ENCODE measurements around the gene NXPH2.
A peak's percentile ranks its signal among the peaks of the same experiment; 100 is the strongest.

Gene NXPH2

GRCh38 chr2:138779781-138780445, at the start of gene NXPH2:
Gene NXPH2, minus strand, starts transcription at chr2:138780390. Its CDS starts 149 bp downstream, at chr2:138780241.
- Mint-ChIP-seq H3K4me1 (no peaks in the 10 kb centered on the region), H3K27ac (ENCODE audit: low read depth) (no peak within 1 kb of the TSS), H3K4me3 (no peak within 1 kb of the TSS), H3K27me3 (peaks cover 42% of the 10 kb centered on the region), H3K36me3 (ENCODE audit: insufficient read depth) (no peaks in the 10 kb centered on the region), H3K9me3 (no peaks in the 10 kb centered on the region)
- ATAC-seq (replicated peaks; ENCODE audit: extremely low read depth, poor library complexity, severe bottlenecking) (no peak), DNase-seq (ENCODE audit: low spot score in 2 of 2) (no peak)

GRCh38 chr2:138829326-138829919, 49.2 kb upstream of the NXPH2 start:
- no peak overlapping the region for H3K4me3 Mint-ChIP-seq
- H3K9me3 Mint-ChIP-seq = no peaks in the 10 kb centered on the region
- H3K27me3 Mint-ChIP-seq = peaks cover 12% of the 10 kb centered on the region
- DNase-seq (ENCODE audit: low spot score in 2 of 2) (no peak), ATAC-seq (replicated peaks; ENCODE audit: extremely low read depth, poor library complexity, severe bottlenecking) (no peak)
- peaks cover under 1% of the 10 kb centered on the region for H3K36me3 Mint-ChIP-seq (ENCODE audit: insufficient read depth)
- no peak overlapping the region for H3K27ac Mint-ChIP-seq (ENCODE audit: low read depth)
- no peaks in the 10 kb centered on the region for H3K4me1 Mint-ChIP-seq

- H3K4me1 Mint-ChIP-seq = no peaks in the 10 kb centered on the region
- H3K36me3 Mint-ChIP-seq (ENCODE audit: insufficient read depth) = peaks cover 1% of the 10 kb centered on the region
- no peak for DNase-seq (ENCODE audit: low spot score in 2 of 2)
- peaks cover 21% of the 10 kb centered on the region for H3K27me3 Mint-ChIP-seq
- no peak overlapping the region for H3K4me3 Mint-ChIP-seq
- no peaks in the 10 kb centered on the region for H3K9me3 Mint-ChIP-seq
- H3K27ac Mint-ChIP-seq (ENCODE audit: low read depth) = no peak overlapping the region
- ATAC-seq (replicated peaks; ENCODE audit: extremely low read depth, poor library complexity, severe bottlenecking) = peak; percentile 58
These were observed 47.4 kb upstream of the NXPH2 start for GRCh38 chr2:138827426-138828054.

GRCh38 chr2:138823666-138824065, 43.5 kb upstream of the NXPH2 start:
- Mint-ChIP-seq H3K27ac (ENCODE audit: low read depth) (no peak overlapping the region), H3K9me3 (no peaks in the 10 kb centered on the region), H3K27me3 (peaks cover 30% of the 10 kb centered on the region), H3K4me1 (no peaks in the 10 kb centered on the region), H3K36me3 (ENCODE audit: insufficient read depth) (peaks cover 1% of the 10 kb centered on the region), H3K4me3 (no peak overlapping the region)
- ATAC-seq (replicated peaks; ENCODE audit: extremely low read depth, poor library complexity, severe bottlenecking) = no peak
- DNase-seq (ENCODE audit: low spot score in 2 of 2) = no peak

GRCh38 chr2:138819964-138820363, 39.8 kb upstream of the NXPH2 start:
- DNase-seq (ENCODE audit: low spot score in 2 of 2) (no peak), ATAC-seq (replicated peaks; ENCODE audit: extremely low read depth, poor library complexity, severe bottlenecking) (no peak)
- Mint-ChIP-seq H3K4me3 (no peak overlapping the region), H3K9me3 (no peaks in the 10 kb centered on the region), H3K4me1 (no peaks in the 10 kb centered on the region), H3K36me3 (ENCODE audit: insufficient read depth) (peaks cover 1% of the 10 kb centered on the region), H3K27ac (ENCODE audit: low read depth) (no peak overlapping the region), H3K27me3 (peaks cover 39% of the 10 kb centered on the region)

GRCh38 chr2:138818556-138818955, 38.4 kb upstream of the NXPH2 start:
- no peaks in the 10 kb centered on the region for H3K9me3 Mint-ChIP-seq
- H3K36me3 Mint-ChIP-seq (ENCODE audit: insufficient read depth) = no peaks in the 10 kb centered on the region
- H3K27me3 Mint-ChIP-seq = peaks cover 35% of the 10 kb centered on the region
- no peak for DNase-seq (ENCODE audit: low spot score in 2 of 2)
- H3K27ac Mint-ChIP-seq (ENCODE audit: low read depth) = no peak overlapping the region
- H3K4me3 Mint-ChIP-seq = no peak overlapping the region
- H3K4me1 Mint-ChIP-seq = no peaks in the 10 kb centered on the region
- ATAC-seq (replicated peaks; ENCODE audit: extremely low read depth, poor library complexity, severe bottlenecking) = no peak

GRCh38 chr2:138814123-138814898, 34.1 kb upstream of the NXPH2 start:
- H3K27ac Mint-ChIP-seq (ENCODE audit: low read depth) = no peak overlapping the region
- no peak overlapping the region for H3K4me3 Mint-ChIP-seq
- ATAC-seq (replicated peaks; ENCODE audit: extremely low read depth, poor library complexity, severe bottlenecking) = no peak
- no peaks in the 10 kb centered on the region for H3K4me1 Mint-ChIP-seq
- no peaks in the 10 kb centered on the region for H3K9me3 Mint-ChIP-seq
- no peaks in the 10 kb centered on the region for H3K36me3 Mint-ChIP-seq (ENCODE audit: insufficient read depth)
- no peak for DNase-seq (ENCODE audit: low spot score in 2 of 2)
- peaks cover 40% of the 10 kb centered on the region for H3K27me3 Mint-ChIP-seq

- H3K27me3 Mint-ChIP-seq = peaks cover 39% of the 10 kb centered on the region
- DNase-seq (ENCODE audit: low spot score in 2 of 2) (no peak), ATAC-seq (replicated peaks; ENCODE audit: extremely low read depth, poor library complexity, severe bottlenecking) (no peak)
- no peak overlapping the region for H3K27ac Mint-ChIP-seq (ENCODE audit: low read depth)
- no peaks in the 10 kb centered on the region for H3K36me3 Mint-ChIP-seq (ENCODE audit: insufficient read depth)
- H3K9me3 Mint-ChIP-seq = no peaks in the 10 kb centered on the region
- no peaks in the 10 kb centered on the region for H3K4me1 Mint-ChIP-seq
- H3K4me3 Mint-ChIP-seq = no peak overlapping the region
These were observed 31.2 kb upstream of the NXPH2 start for GRCh38 chr2:138811431-138811830.

- Mint-ChIP-seq H3K27me3 (peaks cover 43% of the 10 kb centered on the region), H3K4me3 (no peak overlapping the region), H3K9me3 (peaks cover 5% of the 10 kb centered on the region), H3K27ac (ENCODE audit: low read depth) (no peak overlapping the region), H3K4me1 (no peaks in the 10 kb centered on the region), H3K36me3 (ENCODE audit: insufficient read depth) (no peaks in the 10 kb centered on the region)
- ATAC-seq (replicated peaks; ENCODE audit: extremely low read depth, poor library complexity, severe bottlenecking) (no peak), DNase-seq (ENCODE audit: low spot score in 2 of 2) (no peak)
These were observed 14.5 kb upstream of the NXPH2 start for GRCh38 chr2:138794724-138795123.

- ATAC-seq (replicated peaks; ENCODE audit: extremely low read depth, poor library complexity, severe bottlenecking) = no peak
- no peak overlapping the region for H3K4me3 Mint-ChIP-seq
These were observed 7.0 kb upstream of the NXPH2 start for GRCh38 chr2:138787053-138787666.

GRCh38 chr2:138782383-138782782, 2.2 kb upstream of the NXPH2 start:
- peaks cover 42% of the 10 kb centered on the region for H3K27me3 Mint-ChIP-seq
- H3K27ac Mint-ChIP-seq (ENCODE audit: low read depth) = no peak overlapping the region
- no peaks in the 10 kb centered on the region for H3K9me3 Mint-ChIP-seq
- no peaks in the 10 kb centered on the region for H3K36me3 Mint-ChIP-seq (ENCODE audit: insufficient read depth)
- DNase-seq (ENCODE audit: low spot score in 2 of 2) (no peak), ATAC-seq (replicated peaks; ENCODE audit: extremely low read depth, poor library complexity, severe bottlenecking) (no peak)
- no peak overlapping the region for H3K4me3 Mint-ChIP-seq
- H3K4me1 Mint-ChIP-seq = no peaks in the 10 kb centered on the region

More at GRCh38 chr2:138787053-138787666, 7.0 kb upstream of the NXPH2 start:
- Mint-ChIP-seq H3K4me1 (no peaks in the 10 kb centered on the region), H3K36me3 (ENCODE audit: insufficient read depth) (no peaks in the 10 kb centered on the region), H3K9me3 (no peaks in the 10 kb centered on the region), H3K27ac (ENCODE audit: low read depth) (no peak overlapping the region), H3K27me3 (peaks cover 30% of the 10 kb centered on the region)
- DNase-seq (ENCODE audit: low spot score in 2 of 2) = no peak

GRCh38 chr2:138780908-138781307, 718 bp upstream of the NXPH2 start:
- H3K9me3 Mint-ChIP-seq = no peaks in the 10 kb centered on the region
- H3K27me3 Mint-ChIP-seq = peaks cover 42% of the 10 kb centered on the region
- no peak overlapping the region for H3K27ac Mint-ChIP-seq (ENCODE audit: low read depth)

More at GRCh38 chr2:138780908-138781307, 718 bp upstream of the NXPH2 start:
- Mint-ChIP-seq H3K36me3 (ENCODE audit: insufficient read depth) (no peaks in the 10 kb centered on the region), H3K4me1 (no peaks in the 10 kb centered on the region), H3K4me3 (no peak overlapping the region)
- DNase-seq (ENCODE audit: low spot score in 2 of 2) = no peak
- ATAC-seq (replicated peaks; ENCODE audit: extremely low read depth, poor library complexity, severe bottlenecking) = no peak

Data from central memory CD8-positive, alpha-beta T cell (primary cell).